ENCODE data around the gene SESTD1. TPM values are rescaled to one million over a fixed set of nuclear protein-coding genes. Genes with fewer than 3 reads are reported as not detected.

The SESTD1 gene
- total RNA-seq, 2 experiments from 2014 or later, result 8.7 to 10.2 TPM

DNA sequence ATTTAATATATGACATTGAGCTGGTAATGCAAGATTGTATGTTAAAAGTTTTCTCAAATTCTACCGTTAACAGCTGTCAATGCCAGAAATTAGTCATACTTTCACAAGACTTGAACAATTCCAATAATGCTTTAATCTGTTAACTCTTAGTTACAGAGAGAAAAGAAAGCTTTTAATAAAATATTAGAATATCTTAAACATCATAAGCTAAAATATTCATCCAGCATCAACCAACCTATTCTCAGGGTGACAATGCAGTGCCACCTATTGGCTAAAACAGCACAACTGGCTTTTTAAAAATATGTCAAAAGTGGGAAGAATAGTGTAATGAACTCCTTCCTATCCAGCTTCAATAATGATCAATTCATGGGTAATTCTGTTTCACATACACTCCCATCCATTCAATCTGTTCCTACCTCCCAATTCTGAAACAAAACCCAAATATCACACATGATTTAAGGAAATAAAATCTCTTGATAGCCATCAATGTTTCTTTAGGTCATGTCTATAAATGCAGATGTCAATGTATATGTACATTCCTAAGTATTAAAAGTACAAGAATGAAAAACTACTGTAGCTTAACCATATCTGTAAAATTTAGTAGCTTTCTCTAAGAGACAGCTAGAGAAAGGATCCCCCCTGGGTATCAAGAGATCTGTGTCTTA is 134.9 kb downstream of the SESTD1 start:
- Mint-ChIP-seq H3K36me3 (ENCODE audit: low read depth) (no peaks in the 10 kb centered on the region), H3K27me3 (no peaks in the 10 kb centered on the region), H3K4me1 (ENCODE audit: low read depth) (no peaks in the 10 kb centered on the region), H3K27ac (no peak overlapping the region), H3K9me3 (no peaks in the 10 kb centered on the region), H3K4me3 (no peak overlapping the region)
- H3K27ac ChIP-seq (ENCODE audit: low read depth in 1 of 2, low read length in 2 of 2), result no peak overlapping the region
- ChIA-PET CTCF (interaction anchor here (0.9 to 2.1 kb wide), 3 partner anchors 210 to 247 kb away, joined by 3 to 18 read pairs (median 3); no protein-coding TSS in a partner anchor), POLR2A (interaction anchor here (1.0 kb wide), 2 partner anchors 98 to 238 kb away, joined by 6 to 7 read pairs; no protein-coding TSS in a partner anchor)
- intact Hi-C loops (cut with DNase I, micrococcal nuclease), result loop anchor here (1.0 to 5.0 kb wide), 7 partner anchors 155 to 335 kb away; no protein-coding TSS in a partner anchor
- H3K36me3 ChIP-seq (ENCODE audit: insufficient read depth, low read length), result no peaks in the 10 kb centered on the region
- TF ChIP-seq, protein P1, sequence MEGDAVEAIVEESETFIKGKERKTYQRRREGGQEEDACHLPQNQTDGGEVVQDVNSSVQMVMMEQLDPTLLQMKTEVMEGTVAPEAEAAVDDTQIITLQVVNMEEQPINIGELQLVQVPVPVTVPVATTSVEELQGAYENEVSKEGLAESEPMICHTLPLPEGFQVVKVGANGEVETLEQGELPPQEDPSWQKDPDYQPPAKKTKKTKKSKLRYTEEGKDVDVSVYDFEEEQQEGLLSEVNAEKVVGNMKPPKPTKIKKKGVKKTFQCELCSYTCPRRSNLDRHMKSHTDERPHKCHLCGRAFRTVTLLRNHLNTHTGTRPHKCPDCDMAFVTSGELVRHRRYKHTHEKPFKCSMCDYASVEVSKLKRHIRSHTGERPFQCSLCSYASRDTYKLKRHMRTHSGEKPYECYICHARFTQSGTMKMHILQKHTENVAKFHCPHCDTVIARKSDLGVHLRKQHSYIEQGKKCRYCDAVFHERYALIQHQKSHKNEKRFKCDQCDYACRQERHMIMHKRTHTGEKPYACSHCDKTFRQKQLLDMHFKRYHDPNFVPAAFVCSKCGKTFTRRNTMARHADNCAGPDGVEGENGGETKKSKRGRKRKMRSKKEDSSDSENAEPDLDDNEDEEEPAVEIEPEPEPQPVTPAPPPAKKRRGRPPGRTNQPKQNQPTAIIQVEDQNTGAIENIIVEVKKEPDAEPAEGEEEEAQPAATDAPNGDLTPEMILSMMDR (IDR thresholded peaks at IDR 0.05), result peak; percentile 74
- H3K4me1 ChIP-seq (ENCODE audit: insufficient read depth, low read length), result no peaks in the 10 kb centered on the region
- DNase-seq (peak in 4 of 14 experiments; percentile 30 to 50 (median 36)), ATAC-seq (ENCODE audit: poor library complexity) (peak; percentile 41)
- no peak overlapping the region for H3K4me3 ChIP-seq (ENCODE audit: low read length)
- H3K27me3 ChIP-seq (ENCODE audit: control insufficient read depth in 1 of 2, insufficient read depth in 2 of 2, low read length in 2 of 2), result no peaks in the 10 kb centered on the region
- H3K9me3 ChIP-seq (ENCODE audit: control insufficient read depth in 1 of 2, insufficient read depth in 1 of 2, low read length in 2 of 2), result no peaks in the 10 kb centered on the region

DNA sequence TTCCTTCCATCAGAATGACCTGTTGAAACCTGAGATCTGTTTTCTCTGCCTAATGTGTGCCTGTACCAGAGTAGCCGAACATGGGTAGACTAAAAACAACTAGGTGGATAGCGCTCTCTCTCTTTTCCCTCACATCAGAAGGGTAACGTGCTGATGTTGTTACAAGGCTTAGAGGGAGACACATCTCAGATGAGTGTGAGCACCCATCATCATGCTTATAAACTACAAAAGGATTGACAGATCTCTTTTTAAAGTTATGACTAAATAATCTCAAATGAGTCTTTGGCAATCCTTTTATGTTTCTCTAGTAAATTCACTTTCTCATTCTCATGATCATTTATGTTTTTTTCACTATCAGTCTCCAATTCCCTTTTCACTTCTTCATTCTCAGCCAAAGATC is 139.2 kb downstream of the SESTD1 start:
- ChIA-PET CTCF (no interaction called here), POLR2A (no interaction called here)
- H3K4me3 Mint-ChIP-seq, result no peak overlapping the region
- H3K27ac ChIP-seq (ENCODE audit: low read depth in 1 of 2, low read length in 2 of 2), result no peak overlapping the region
- TF ChIP-seq, protein P1 (IDR thresholded peaks at IDR 0.05), result no peak
- H3K4me3 ChIP-seq (ENCODE audit: low read length), result no peak overlapping the region
- H3K27ac Mint-ChIP-seq, result no peak overlapping the region
- no peaks in the 10 kb centered on the region for H3K4me1 ChIP-seq (ENCODE audit: insufficient read depth, low read length)
- H3K4me1 Mint-ChIP-seq (ENCODE audit: low read depth), result peaks cover 5% of the 10 kb centered on the region
- no peak for ATAC-seq (ENCODE audit: poor library complexity)
- DNase-seq, result no peak
- H3K36me3 ChIP-seq (ENCODE audit: insufficient read depth, low read length), result no peaks in the 10 kb centered on the region
- intact Hi-C loops (cut with DNase I, micrococcal nuclease), result loop anchor here in 1 of 2 experiments (5.0 kb wide), 1 partner anchor 163 kb away; no protein-coding TSS in a partner anchor
- H3K9me3 Mint-ChIP-seq, result no peaks in the 10 kb centered on the region
- no peaks in the 10 kb centered on the region for H3K27me3 ChIP-seq (ENCODE audit: control insufficient read depth in 1 of 2, insufficient read depth in 2 of 2, low read length in 2 of 2)
- H3K36me3 Mint-ChIP-seq (ENCODE audit: low read depth), result no peaks in the 10 kb centered on the region
- H3K9me3 ChIP-seq (ENCODE audit: control insufficient read depth in 1 of 2, insufficient read depth in 1 of 2, low read length in 2 of 2), result no peaks in the 10 kb centered on the region
- no peaks in the 10 kb centered on the region for H3K27me3 Mint-ChIP-seq

DNA sequence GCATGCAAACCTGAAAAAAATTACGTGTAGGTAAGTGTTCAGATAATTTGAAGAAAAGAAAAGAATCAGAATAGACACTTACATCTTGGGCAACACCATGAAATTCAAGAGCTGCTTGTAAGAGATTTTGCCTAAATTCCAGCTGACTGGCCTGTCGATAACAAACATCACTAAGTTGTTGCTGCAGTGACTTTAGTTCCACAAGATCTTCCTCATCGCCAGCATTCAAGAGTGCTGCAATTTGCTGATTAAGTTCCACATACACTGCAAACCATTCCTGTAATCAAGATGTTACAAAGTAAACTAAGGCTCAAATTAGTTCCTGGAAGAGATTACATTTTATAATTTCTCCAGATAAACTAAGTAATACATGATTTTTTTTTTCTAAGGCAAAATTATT is 140.3 kb downstream of the SESTD1 start:
- POLR2A ChIA-PET, result no interaction called here
- Mint-ChIP-seq H3K27ac (no peak overlapping the region), H3K27me3 (no peaks in the 10 kb centered on the region), H3K4me1 (ENCODE audit: low read depth) (peaks cover 7% of the 10 kb centered on the region), H3K36me3 (ENCODE audit: low read depth) (no peaks in the 10 kb centered on the region), H3K9me3 (no peaks in the 10 kb centered on the region), H3K4me3 (no peak overlapping the region)
- no peaks in the 10 kb centered on the region for H3K9me3 ChIP-seq (ENCODE audit: control insufficient read depth in 1 of 2, insufficient read depth in 1 of 2, low read length in 2 of 2)
- no peaks in the 10 kb centered on the region for H3K4me1 ChIP-seq (ENCODE audit: insufficient read depth, low read length)
- H3K27me3 ChIP-seq (ENCODE audit: control insufficient read depth in 1 of 2, insufficient read depth in 2 of 2, low read length in 2 of 2), result no peaks in the 10 kb centered on the region
- CTCF ChIA-PET, result no interaction called here
- H3K27ac ChIP-seq (ENCODE audit: low read depth in 1 of 2, low read length in 2 of 2), result no peak overlapping the region
- ATAC-seq (ENCODE audit: poor library complexity) (no peak), DNase-seq (no peak)
- no peaks in the 10 kb centered on the region for H3K36me3 ChIP-seq (ENCODE audit: insufficient read depth, low read length)
- no peak overlapping the region for H3K4me3 ChIP-seq (ENCODE audit: low read length)
- intact Hi-C loops (cut with DNase I, micrococcal nuclease), result no loop called here
- TF ChIP-seq, protein P1 (IDR thresholded peaks at IDR 0.05), result no peak

Data from CD4-positive, alpha-beta T cell (primary cell).